ENCODE data around the gene MEGF6. TPM values are rescaled to one million over a fixed set of nuclear protein-coding genes. Genes with fewer than 3 reads are reported as not detected.
A peak's percentile ranks its signal among the peaks of the same experiment; 100 is the strongest.
"Not testable (repeated sequence)": the region's sequence is repeated elsewhere in the genome, so short reads cannot be mapped to it uniquely, and the experiment has no call there.

Gene MEGF6
- total RNA-seq, 2 donors from 2014 or later, result 12.4 to 15.8 TPM

DNA sequence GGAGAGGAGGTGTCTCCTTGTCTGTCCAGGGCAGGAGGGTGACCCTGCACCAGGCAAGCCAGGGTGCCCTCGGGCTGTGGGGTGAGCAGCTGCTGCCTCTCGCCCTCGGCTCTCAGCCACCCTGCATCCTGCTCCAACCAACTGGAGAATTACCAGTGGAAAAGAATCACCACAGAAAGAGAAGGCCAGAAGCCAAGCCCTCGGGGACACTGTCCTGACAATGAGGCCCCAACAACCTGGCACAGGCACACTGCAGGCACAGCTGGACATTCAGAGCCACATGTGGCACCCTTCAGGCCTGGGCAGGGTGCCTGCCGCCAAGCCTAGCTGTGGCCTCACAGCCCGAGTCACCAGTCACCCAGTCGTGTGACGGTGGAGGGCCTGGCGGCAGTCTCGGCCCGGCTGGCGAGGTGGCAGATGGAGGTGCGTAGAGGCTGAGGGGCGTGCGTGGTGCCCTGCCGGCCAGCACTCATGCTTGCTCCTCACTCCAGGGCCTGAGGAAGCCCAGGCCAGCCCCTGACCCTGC, 12.0 kb downstream of the MEGF6 start:
- ATAC-seq, result no peak
- intact Hi-C loops (cut with DNase I), result no loop called here

DNA sequence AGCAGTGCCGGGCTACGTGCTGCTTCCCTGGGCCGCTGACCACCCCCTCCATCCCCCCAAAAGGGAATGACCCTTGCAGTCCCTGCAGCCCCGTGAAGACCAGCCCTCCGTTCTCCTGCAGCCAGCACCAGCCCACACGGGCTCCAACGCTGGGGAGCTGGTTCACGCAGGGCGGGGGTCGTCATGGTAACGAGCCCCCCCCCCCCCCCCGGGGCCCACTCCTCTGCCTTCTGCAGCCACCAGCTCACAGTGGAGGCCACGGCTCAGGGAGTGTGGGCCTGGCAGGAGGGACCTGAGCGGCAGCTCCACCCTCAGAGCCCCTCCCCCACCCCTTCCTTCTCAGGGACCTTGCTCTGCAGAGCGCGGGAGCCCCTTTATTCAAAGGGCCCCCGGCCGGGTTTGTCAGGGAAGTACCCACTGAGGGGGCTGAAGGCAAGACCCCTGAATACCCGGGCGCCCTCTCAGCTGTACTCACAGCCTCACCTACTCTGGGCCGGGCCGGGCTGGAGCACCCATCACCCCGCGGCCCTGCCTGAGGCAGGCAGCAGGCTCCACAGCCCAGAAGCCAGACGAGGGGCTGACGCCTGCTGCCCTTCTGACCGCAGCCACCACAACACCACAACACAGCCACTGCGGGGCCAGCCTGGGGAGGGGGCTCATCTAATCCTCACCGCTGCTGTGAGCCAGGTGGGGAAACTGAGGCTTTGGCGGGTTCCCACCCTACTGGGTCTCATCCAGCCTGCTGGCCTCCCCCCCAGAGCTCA, 12.6 kb downstream of the MEGF6 start:
- intact Hi-C loops (cut with DNase I), result no loop called here
- no peak for DNase-seq
- no peak for ATAC-seq

More for the DNA sequence above, 12.0 kb downstream of the MEGF6 start:
- DNase-seq, result no peak

DNA sequence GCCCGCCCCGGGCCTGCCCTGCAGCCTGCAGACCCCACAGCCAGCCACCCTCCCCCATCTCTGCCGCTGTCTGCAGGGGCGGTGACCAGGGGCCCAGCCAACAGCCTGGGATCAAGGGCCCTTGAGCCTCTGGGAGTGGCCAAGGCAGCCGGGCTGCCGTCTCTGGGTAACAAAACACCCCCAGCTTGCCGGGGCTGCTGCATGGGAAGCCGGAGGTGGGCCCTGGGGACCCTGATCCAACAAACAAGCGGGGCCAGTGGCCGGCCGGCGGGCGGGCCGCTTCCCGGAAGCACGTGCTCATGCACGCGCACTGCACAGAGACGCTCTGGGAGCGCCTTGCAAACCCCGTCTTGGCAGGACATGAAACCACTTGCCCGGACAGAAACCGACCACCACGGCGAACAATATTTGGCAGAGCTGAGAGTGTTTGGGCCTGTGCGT, 13.2 kb downstream of the MEGF6 start:
- intact Hi-C loops (cut with DNase I), result no loop called here
- ATAC-seq (peak; percentile 28 to 71), DNase-seq (peak; percentile 72)

DNA sequence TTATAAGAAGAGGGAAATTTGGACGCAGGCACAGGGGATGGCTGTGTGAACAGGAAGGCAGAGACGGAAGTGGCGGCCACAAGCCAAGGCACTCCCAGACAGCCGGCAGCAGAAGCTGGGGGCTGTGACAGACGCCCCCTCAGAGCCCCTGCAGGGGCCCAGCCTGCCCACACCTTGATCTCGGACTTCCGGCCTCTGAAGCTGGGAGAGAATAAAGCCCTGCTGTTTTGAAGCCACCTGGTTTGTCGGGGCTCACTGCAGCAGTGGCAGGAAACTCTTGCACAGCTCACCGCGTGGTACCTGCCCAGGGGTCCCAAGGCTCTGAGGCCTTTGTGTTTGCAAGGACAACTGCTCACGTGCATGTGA, 13.7 kb downstream of the MEGF6 start:
- intact Hi-C loops (cut with DNase I), result no loop called here
- no peak for DNase-seq
- ATAC-seq, result no peak

DNA sequence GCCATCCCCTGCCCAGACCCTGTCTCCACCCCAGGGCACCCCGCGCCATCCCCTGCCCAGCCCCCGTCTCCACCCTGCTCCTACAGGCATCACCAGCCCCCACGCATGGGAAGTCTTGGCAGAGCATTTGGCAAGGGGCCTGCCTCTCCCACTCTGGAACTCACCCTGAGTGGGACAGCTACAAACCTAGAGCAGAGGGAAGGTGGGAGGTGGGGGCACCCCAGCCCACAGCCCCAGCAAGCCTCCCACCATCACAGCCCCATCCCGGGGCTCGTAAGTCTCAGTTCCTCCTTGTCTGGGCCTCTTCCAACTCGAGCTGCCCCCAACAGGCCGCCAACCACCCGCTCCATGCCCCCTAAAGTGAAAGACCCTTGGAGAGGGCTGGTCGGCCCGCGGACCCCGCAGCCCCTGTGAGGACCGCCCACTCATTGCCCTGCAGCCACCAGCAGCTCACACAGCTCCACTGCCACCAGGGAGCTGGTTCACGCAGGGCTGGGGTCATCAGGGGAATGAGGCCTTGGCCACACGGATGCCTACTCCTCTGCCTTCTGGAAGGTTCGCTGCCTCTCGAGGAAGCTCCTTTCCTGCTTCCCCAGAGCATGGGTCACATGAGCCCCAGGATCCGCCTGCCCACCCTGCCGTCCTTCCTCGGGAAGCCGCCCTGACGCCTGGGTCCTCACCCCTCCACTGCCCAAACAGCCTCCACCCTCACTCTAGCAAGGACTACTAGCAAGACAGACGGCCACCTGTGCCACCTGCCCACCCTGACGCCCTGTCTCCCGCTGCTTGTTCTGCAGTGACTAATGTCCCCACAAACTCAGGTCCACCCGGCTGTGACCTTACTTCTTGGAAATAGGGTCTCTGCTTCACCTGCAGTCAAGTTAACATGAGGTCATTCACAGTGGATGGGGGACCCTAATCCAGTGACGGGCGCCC, 14.4 kb downstream of the MEGF6 start:
- no peak for ATAC-seq
- intact Hi-C loops (cut with DNase I), result no loop called here

DNA sequence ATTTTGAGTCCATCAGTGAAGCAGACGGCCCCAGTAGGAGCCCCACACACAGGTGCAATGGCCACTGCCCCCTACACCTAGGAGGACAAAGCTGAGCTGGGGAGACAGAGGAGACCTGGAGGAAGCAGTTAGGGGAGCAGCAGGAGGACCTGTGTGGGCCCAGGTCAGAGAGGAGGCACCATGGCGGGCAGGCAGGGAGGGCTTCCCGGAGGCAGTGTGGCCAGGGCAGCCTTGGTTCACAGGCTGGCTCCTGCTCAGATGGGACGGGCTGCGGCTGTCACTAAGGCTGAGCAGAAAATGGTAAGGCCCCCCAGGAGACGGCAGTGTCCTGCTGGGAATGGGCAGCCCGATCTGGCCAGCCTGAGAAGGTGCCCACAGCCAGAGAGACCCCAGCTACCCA, 15.4 kb downstream of the MEGF6 start:
- no peak for ATAC-seq
- intact Hi-C loops (cut with DNase I), result no loop called here

More for the DNA sequence above, 14.4 kb downstream of the MEGF6 start:
- DNase-seq, result no peak

DNA sequence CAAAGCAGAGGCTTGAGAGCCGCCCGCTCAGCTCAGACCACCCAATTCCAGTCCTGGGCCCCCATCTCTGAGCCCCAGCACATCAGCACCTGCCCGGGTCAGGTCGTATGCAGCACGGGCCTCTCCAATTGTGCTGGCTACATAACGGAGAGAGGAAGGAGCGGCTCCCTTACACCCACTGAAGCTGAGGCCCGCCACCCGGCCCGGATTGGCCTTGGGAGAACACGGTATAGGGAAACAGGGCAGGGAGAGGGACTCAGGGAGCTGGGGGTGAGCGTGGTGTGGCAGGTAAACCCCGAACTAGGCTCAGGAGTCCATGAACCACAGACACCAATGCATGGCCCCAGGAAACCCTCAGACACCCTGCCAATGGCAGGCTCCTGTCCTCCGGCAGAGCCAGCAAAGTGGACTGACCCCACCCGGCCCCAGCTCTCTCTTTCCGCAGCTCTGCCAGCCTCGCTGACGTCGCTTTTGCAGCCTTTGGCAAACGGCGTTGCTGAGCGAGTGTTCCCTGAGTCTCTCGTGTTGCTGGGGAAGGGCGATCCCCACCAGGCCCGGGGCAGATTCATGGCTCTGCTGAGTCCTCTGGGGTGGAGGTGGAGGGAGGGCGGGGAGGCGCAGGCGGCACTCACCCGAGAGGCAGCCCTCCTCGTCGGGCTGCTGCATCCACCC, 16.5 kb downstream of the MEGF6 start:
- intact Hi-C loops (cut with DNase I), result no loop called here
- no peak for ATAC-seq
- no peak for DNase-seq

More for the DNA sequence above, 15.4 kb downstream of the MEGF6 start:
- DNase-seq, result no peak

DNA sequence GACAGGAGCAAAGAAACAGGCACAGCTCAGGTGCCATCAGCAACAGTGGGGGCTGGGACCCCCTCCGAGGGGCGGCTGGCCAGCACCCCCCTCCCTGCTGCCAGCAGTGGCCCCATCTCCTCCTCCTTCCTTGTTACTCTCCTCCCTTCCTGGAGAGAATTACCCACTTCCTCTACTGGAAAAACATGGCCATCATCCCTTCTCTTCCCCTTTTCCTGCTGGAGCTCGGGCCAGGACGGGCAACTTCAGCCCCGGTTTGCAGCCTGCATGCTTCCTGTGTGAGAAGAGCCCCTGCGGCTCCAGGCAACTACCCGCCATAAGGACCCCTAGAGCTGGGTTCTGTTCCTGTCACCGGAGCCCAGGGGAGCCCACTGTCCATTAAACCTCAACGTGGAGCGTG, 17.6 kb downstream of the MEGF6 start:
- no peak for DNase-seq
- intact Hi-C loops (cut with DNase I), result no loop called here
- no peak for ATAC-seq

DNA sequence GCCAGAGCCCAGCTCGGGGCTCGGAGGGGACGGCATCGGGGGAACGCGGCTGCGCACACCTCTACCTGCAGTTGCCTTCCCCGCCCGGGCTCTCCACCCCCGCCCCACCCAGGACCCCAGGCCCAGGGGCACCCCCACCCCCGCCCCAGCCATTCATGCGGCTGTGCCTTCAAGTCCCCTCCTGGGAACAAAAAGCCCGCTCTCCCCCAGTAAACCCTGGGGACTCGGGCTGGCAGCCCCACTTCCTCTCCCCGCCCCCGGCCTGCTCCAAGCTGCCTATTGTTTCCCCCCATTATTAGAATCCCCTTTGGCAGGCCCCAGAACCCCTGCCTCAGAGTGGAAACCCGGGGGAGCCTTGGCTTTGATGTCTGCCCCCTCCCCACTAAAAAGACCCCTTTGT, 18.0 kb downstream of the MEGF6 start:
- ATAC-seq (no peak), DNase-seq (no peak)
- intact Hi-C loops (cut with DNase I), result no loop called here

DNA sequence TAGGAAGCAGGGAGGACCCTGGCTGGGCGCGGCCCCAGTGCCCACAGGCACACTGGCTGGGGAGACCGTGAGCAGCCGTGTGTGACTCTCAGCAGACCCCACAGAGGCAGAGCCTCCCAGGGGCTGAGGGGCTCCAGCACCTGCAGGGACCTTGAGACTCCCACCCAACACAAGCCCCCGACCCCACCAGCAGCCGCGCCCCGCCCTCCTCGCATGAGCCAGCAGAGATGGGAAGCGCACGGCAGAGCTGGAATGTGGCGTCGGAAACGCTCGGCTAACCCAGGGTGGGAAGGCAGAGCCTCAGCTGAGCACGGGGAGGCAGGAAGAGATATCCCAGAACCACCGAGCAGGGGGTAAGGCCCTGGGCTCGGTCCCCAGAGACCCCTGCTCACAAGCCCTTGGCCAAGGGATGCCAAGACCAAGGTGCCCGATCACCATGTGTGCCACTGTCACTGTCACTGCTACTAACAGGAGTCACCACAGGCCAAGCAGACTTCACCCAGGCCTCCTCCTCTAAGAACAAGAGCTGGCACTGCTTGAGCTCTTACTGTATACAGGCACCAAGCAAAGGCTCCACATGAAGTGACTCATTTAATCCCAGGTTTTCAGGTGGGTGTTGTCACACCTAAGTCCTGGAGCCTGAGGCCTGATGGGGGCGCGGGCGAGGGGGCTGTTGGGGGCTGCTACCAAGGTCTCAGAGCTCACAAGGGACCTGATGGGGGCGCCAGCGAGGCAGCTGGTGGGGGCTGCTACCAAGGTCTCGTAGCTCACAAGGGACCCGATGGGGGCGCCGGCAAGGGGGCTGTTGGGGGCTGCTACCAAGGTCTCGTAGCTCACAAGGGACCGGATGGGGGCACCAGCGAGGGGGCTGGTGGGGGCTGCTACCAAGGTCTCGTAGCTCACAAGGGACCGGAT, 20.1 kb downstream of the MEGF6 start:
- DNase-seq (no peak), ATAC-seq (peak in 1 of 2 donors; percentile 10)
- intact Hi-C loops (cut with DNase I), result no loop called here

DNA sequence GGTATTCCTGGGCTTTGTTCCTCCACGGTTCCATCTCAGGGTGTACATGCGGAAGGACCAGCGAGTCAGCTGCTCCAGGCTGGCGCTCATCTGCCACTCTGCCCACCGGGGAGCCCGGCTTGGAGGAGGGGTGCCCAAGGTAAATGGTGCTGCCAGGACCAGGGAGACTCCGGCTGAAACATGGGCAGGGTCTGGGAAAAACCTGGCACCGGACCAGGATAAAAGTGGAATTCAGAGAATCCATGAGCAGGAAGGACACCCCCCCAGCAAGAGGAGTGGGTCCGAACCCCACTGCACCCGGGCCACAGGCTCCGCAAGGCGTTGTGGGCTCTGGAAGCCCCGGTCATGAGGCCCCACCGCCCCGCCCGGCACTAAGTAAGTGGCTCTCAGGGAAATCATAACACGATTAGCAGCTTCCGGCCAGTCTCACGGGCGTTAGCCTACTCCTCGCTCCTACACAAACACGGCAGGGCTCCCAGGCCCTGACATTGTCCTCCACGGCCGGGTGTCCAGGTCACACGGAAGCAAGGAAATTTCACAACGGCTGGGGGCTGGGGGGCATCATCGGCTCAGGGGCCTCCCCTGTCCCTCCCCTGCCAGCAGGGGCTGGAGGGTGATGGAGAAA, 21.1 kb downstream of the MEGF6 start:
- peak; percentile 39 to 54 for ATAC-seq
- DNase-seq, result peak; percentile 76
- intact Hi-C loops (cut with DNase I), result no loop called here

DNA sequence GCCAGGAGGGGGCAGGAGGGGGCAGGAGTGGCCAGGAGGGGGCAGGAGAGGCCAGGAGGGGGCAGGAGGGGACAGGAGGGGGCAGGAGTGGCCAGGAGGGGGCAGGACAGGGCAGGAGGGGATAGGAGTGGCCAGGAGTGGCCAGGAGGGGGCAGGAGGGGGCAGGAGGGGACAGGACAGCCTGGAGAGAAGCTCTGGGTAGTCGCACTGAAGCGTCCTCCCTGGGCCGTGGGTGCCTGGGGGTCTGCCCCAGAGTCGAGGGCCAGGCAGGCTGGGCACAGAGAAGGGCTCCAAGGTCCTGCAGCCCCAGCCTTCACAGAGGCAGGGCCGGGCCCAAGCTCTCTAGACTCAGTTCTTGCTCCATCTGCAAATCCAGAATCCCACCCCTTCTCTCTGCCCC, 22.9 kb downstream of the MEGF6 start:
- no peak for DNase-seq

DNA sequence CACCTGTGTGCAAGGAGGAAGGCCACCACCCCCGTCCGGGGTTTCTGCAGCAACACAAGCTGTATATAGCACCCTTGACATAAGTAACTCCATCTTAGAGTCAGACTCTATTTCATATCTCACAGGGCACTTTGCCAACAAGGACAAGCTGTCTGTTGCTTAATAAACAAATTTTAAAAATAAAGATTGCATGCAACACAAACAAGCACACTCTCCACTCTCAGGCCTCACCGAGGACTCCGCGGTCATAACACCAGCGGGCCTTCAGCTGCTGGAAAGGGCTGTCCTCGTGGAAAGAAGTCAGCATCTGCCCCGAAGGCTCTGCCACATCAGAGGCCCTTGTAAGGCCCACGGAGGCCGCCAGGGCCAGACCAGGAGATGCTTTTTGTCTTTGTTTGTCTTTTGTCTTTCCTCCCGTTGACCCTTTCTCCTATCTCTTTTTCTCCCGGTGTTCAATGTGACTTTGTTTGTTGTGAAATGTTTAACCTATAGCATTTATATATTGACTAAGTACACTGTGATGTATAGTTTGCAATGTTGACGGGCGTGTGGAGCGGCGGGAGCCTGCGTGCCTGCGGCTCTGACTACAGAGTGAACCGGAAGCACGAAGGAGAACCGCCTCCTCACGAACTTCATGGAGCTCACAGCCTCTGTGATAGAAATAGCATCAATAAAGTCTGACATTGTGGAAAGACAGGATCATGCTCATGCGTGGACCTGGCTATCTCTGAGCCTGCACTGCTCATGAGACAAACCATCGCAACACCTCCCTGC, 24.1 kb downstream of the MEGF6 start:
- intact Hi-C loops (cut with DNase I), result no loop called here
- DNase-seq (no peak), ATAC-seq (no peak)

More for the DNA sequence above, 22.9 kb downstream of the MEGF6 start:
- no peak for ATAC-seq
- intact Hi-C loops (cut with DNase I), result no loop called here

DNA sequence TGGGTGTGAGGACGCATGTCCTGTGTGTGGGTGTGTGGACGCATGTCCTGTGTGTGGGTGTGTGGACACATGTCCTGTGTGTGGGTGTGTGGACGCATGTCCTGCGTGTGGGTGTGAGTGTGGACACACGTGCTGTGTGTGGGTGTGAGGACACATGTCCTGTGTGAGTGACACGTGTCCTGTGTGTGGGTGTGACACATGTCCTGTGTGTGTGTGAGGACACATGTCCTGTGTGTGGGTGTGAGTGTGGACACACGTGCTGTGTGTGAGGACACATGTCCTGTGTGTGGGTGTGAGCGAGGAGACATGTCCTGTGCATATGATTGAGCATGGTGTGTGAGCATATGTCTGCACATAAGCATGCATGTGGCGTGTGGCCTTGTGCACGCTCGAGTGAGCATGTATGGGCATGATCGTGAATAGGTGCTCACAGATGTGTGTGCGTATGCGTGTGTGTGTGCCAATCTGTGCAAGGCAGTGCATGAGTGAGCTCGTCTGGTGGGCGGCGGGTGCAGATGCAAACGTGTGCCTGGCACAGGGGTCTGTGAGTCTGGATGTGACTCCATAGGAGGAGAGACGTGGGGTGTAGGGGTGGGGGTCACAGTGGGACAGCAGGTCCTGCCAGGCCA, 25.3 kb downstream of the MEGF6 start:
- intact Hi-C loops (cut with DNase I), result no loop called here
- DNase-seq (no peak), ATAC-seq (no peak)

DNA sequence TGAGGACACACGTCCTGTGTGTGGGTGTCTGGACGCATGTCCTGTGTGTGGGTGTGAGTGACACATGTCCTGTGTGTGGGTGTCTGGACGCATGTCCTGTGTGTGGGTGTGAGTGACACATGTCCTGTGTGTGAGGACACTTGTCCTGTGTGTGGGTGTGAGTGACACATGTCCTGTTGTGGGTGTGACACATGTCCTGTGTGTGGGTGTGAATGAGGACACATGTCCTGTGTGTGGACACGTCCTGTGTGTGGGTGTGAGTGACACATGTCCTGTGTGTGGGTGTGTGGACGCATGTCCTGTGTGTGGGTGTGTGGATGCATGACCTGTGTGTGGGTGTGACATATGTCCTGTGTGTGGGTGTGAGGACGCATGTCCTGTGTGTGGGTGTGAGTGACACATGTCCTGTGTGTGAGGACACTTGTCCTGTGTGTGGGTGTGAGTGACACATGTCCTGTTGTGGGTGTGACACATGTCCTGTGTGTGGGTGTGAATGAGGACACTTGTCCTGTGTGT, 25.9 kb downstream of the MEGF6 start:
- DNase-seq; ATAC-seq; intact Hi-C loops (cut with DNase I): not testable (repeated sequence)

DNA sequence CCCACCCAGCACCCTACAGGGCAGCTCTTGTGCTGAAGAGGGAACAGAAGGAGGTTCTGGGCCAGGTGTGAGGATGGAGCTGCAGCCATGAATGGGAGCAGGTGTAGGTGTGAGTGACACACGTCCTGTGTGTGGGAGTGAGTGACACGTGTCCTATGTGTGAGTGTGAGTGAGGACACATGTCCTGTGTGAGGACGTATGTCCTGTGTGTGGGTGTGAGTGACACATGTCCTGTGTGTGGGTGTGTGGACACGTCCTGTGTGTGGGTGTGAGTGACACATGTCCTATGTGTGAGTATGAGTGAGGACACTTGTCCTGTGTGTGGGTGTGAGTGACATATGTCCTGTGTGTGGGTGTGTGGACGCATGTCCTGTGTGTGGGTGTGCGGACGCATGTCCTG, 26.4 kb downstream of the MEGF6 start:
- no peak for DNase-seq
- intact Hi-C loops (cut with DNase I), result no loop called here
- ATAC-seq, result no peak

DNA sequence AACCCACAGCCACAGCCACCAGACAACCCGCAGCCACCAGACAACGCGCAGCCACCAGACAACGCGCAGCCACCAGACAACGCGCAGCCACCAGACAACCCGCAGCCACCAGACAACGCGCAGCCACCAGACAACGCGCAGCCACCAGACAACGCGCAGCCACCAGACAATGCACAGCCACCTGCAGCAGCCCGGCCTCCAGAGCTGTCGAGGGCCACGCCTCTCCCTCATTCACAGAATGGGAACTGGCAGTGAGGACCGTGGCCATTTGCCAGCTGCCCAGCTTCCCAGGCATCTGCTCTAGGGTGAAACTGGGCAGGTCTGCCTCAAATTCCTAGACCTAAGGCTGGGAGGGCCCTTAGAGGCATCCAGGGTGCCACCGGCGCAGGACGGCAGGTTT, 27.6 kb downstream of the MEGF6 start:
- DNase-seq; intact Hi-C loops (cut with DNase I); ATAC-seq: not testable (repeated sequence)
